ENCODE data around the gene TMEM131.

The TMEM131 gene

GRCh38 chr2:97728091-97728731 lies 267.5 kb downstream of the TMEM131 start:
- H2BK12ac ChIP-seq (ENCODE audit: low read length): no peak overlapping the region
- H3K4ac ChIP-seq (ENCODE audit: low read depth, low read length): no peak overlapping the region
- H3K27ac ChIP-seq (ENCODE audit: low read depth, low read length): no peak overlapping the region
- no peak overlapping the region for H3K4me2 ChIP-seq (ENCODE audit: low read length)
- no peak overlapping the region for H2AFZ ChIP-seq (ENCODE audit: insufficient read depth, low read length, poor library complexity)
- H3K14ac ChIP-seq (ENCODE audit: low read length): no peak overlapping the region
- H2BK120ac ChIP-seq (ENCODE audit: insufficient read depth, low read length, poor library complexity): no peak overlapping the region
- no peak overlapping the region for H2AK5ac ChIP-seq (ENCODE audit: low read length)
- no peak overlapping the region for H3K9ac ChIP-seq (ENCODE audit: low read length)
- no peak overlapping the region for H3K18ac ChIP-seq (ENCODE audit: low read length)
- no peaks in the 10 kb centered on the region for H3K36me3 ChIP-seq (ENCODE audit: control insufficient read depth in 1 of 2, insufficient read depth in 2 of 2, low read length in 2 of 2)
- DNase-seq: no peak
- H3K23ac ChIP-seq (ENCODE audit: low read length): no peak overlapping the region
- no CpG with 5 or more reads among the region's 12 CpGs for WGBS (ENCODE audit: extremely low coverage, insufficient coverage, insufficient read length)
- H4K12ac ChIP-seq (ENCODE audit: low read depth, low read length): no peak overlapping the region
- no peaks in the 10 kb centered on the region for H3K79me2 ChIP-seq (ENCODE audit: control insufficient read depth, insufficient read depth, low read length, poor library complexity)
- H4K8ac ChIP-seq (ENCODE audit: low read depth, low read length): no peak overlapping the region
- H3K79me1 ChIP-seq (ENCODE audit: low read length): no peaks in the 10 kb centered on the region
- H4K91ac ChIP-seq (ENCODE audit: low read depth, low read length): no peak overlapping the region
- H3K4me1 ChIP-seq (ENCODE audit: control insufficient read depth in 1 of 2, insufficient read depth in 2 of 2, low read length in 2 of 2): peaks cover 4% of the 10 kb centered on the region in 2 experiments
- H2BK5ac ChIP-seq (ENCODE audit: low read depth, low read length, poor library complexity): no peak overlapping the region
- no peaks in the 10 kb centered on the region for H3K27me3 ChIP-seq (ENCODE audit: insufficient read depth, low read length)
- H3K4me3 ChIP-seq (ENCODE audit: low read depth, low read length): no peak overlapping the region
- H3K9me3 ChIP-seq (ENCODE audit: insufficient read depth, low read depth, low read length): peaks cover 12% of the 10 kb centered on the region

GRCh38 chr2:97727296-97727695 lies 268.5 kb downstream of the TMEM131 start:
- DNase-seq: no peak
- H3K27me3 ChIP-seq (ENCODE audit: insufficient read depth, low read length): no peaks in the 10 kb centered on the region

GRCh38 chr2:97726261-97727064 lies 269.3 kb downstream of the TMEM131 start:
- no peak overlapping the region for H4K8ac ChIP-seq (ENCODE audit: low read depth, low read length)
- H3K4me2 ChIP-seq (ENCODE audit: low read length): no peak overlapping the region
- no peak overlapping the region for H2AFZ ChIP-seq (ENCODE audit: insufficient read depth, low read length, poor library complexity)
- no peak overlapping the region for H4K91ac ChIP-seq (ENCODE audit: low read depth, low read length)
- H3K9me3 ChIP-seq (ENCODE audit: insufficient read depth, low read depth, low read length): peaks cover 10% of the 10 kb centered on the region
- H3K79me2 ChIP-seq (ENCODE audit: control insufficient read depth, insufficient read depth, low read length, poor library complexity): no peaks in the 10 kb centered on the region
- no peak overlapping the region for H3K18ac ChIP-seq (ENCODE audit: low read length)
- no peak overlapping the region for H2BK5ac ChIP-seq (ENCODE audit: low read depth, low read length, poor library complexity)
- H2AK5ac ChIP-seq (ENCODE audit: low read length): no peak overlapping the region
- peaks cover 4% of the 10 kb centered on the region in 2 experiments for H3K4me1 ChIP-seq (ENCODE audit: control insufficient read depth in 1 of 2, insufficient read depth in 2 of 2, low read length in 2 of 2)
- H3K14ac ChIP-seq (ENCODE audit: low read length): no peak overlapping the region
- no peaks in the 10 kb centered on the region for H3K36me3 ChIP-seq (ENCODE audit: control insufficient read depth in 1 of 2, insufficient read depth in 2 of 2, low read length in 2 of 2)
- H3K4ac ChIP-seq (ENCODE audit: low read depth, low read length): no peak overlapping the region
- H4K12ac ChIP-seq (ENCODE audit: low read depth, low read length): no peak overlapping the region
- H3K27me3 ChIP-seq (ENCODE audit: insufficient read depth, low read length): no peaks in the 10 kb centered on the region
- no peak overlapping the region for H3K23ac ChIP-seq (ENCODE audit: low read length)
- H3K9ac ChIP-seq (ENCODE audit: low read length): no peak overlapping the region
- no peaks in the 10 kb centered on the region for H3K79me1 ChIP-seq (ENCODE audit: low read length)
- no peak overlapping the region for H3K27ac ChIP-seq (ENCODE audit: low read depth, low read length)
- no CpG with 5 or more reads among the region's 4 CpGs for WGBS (ENCODE audit: extremely low coverage, insufficient coverage, insufficient read length)
- no peak for DNase-seq
- no peak overlapping the region for H2BK120ac ChIP-seq (ENCODE audit: insufficient read depth, low read length, poor library complexity)
- H2BK12ac ChIP-seq (ENCODE audit: low read length): no peak overlapping the region
- no peak overlapping the region for H3K4me3 ChIP-seq (ENCODE audit: low read depth, low read length)

More at GRCh38 chr2:97727296-97727695, 268.5 kb downstream of the TMEM131 start:
- no peak overlapping the region for H2BK12ac ChIP-seq (ENCODE audit: low read length)
- H3K18ac ChIP-seq (ENCODE audit: low read length): no peak overlapping the region
- H3K4me3 ChIP-seq (ENCODE audit: low read depth, low read length): no peak overlapping the region
- no peak overlapping the region for H4K12ac ChIP-seq (ENCODE audit: low read depth, low read length)
- H3K27ac ChIP-seq (ENCODE audit: low read depth, low read length): no peak overlapping the region
- H2BK5ac ChIP-seq (ENCODE audit: low read depth, low read length, poor library complexity): no peak overlapping the region
- H3K79me2 ChIP-seq (ENCODE audit: control insufficient read depth, insufficient read depth, low read length, poor library complexity): no peaks in the 10 kb centered on the region
- peaks cover 12% of the 10 kb centered on the region for H3K9me3 ChIP-seq (ENCODE audit: insufficient read depth, low read depth, low read length)
- no peak overlapping the region for H2AFZ ChIP-seq (ENCODE audit: insufficient read depth, low read length, poor library complexity)
- peaks cover 4% of the 10 kb centered on the region in 2 experiments for H3K4me1 ChIP-seq (ENCODE audit: control insufficient read depth in 1 of 2, insufficient read depth in 2 of 2, low read length in 2 of 2)
- no peak overlapping the region for H3K4ac ChIP-seq (ENCODE audit: low read depth, low read length)
- H3K14ac ChIP-seq (ENCODE audit: low read length): no peak overlapping the region
- H3K36me3 ChIP-seq (ENCODE audit: control insufficient read depth in 1 of 2, insufficient read depth in 2 of 2, low read length in 2 of 2): no peaks in the 10 kb centered on the region
- H3K23ac ChIP-seq (ENCODE audit: low read length): no peak overlapping the region
- no peak overlapping the region for H3K4me2 ChIP-seq (ENCODE audit: low read length)
- H3K79me1 ChIP-seq (ENCODE audit: low read length): no peaks in the 10 kb centered on the region
- no peak overlapping the region for H4K8ac ChIP-seq (ENCODE audit: low read depth, low read length)
- H3K9ac ChIP-seq (ENCODE audit: low read length): no peak overlapping the region
- no peak overlapping the region for H2AK5ac ChIP-seq (ENCODE audit: low read length)
- WGBS (ENCODE audit: extremely low coverage, insufficient coverage, insufficient read length): no CpG with 5 or more reads among the region's 7 CpGs
- no peak overlapping the region for H2BK120ac ChIP-seq (ENCODE audit: insufficient read depth, low read length, poor library complexity)
- H4K91ac ChIP-seq (ENCODE audit: low read depth, low read length): no peak overlapping the region

DNA sequence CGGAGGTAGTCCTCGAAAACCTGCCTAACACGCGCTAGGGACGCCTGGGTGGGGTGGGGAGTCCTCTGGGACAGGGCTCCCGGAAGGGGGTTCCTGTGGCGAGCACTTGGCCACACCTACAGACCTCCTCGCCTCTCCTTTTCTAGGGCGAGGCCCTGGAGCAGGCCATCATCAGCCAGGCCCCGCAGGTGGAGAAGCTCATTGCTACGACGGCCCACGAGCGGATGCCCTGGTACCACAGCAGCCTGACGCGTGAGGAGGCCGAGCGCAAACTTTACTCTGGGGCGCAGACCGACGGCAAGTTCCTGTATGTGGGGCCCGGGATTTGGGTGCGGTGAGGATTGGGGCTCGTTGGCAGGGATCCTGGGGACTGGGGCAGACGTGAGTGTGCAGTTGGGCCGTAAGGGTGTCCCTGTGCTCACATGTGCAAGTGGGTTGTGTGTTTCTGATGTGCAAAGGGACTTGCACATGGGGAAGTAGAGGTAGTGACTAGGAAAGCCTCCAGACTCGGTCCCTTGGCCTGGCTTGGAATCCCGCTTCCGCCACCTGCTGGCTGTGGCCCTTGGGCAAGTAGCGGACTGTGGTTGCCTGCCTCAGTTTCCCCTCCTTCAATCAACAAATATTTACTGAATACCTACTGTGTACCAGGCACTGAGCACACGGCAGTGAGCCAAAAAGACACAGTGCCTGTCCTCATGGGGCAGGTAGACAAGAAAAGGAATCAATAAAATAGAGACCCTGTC lies 270.6 kb downstream of the TMEM131 start:
- Histone ChIP-seq H3K36me3 (ENCODE audit: control insufficient read depth in 1 of 2, insufficient read depth in 2 of 2, low read length in 2 of 2) (no peaks in the 10 kb centered on the region), H2BK5ac (ENCODE audit: low read depth, low read length, poor library complexity) (no peak overlapping the region), H4K8ac (ENCODE audit: low read depth, low read length) (no peak overlapping the region), H2AK5ac (ENCODE audit: low read length) (no peak overlapping the region), H3K79me1 (ENCODE audit: low read length) (no peaks in the 10 kb centered on the region), H3K27me3 (ENCODE audit: insufficient read depth, low read length) (no peaks in the 10 kb centered on the region), H2BK120ac (ENCODE audit: insufficient read depth, low read length, poor library complexity) (no peak overlapping the region), H3K9ac (ENCODE audit: low read length) (no peak overlapping the region), H4K12ac (ENCODE audit: low read depth, low read length) (no peak overlapping the region), H3K18ac (ENCODE audit: low read length) (no peak overlapping the region), H4K91ac (ENCODE audit: low read depth, low read length) (no peak overlapping the region), H3K79me2 (ENCODE audit: control insufficient read depth, insufficient read depth, low read length, poor library complexity) (no peaks in the 10 kb centered on the region), H3K4ac (ENCODE audit: low read depth, low read length) (no peak overlapping the region), H3K4me1 (ENCODE audit: control insufficient read depth in 1 of 2, insufficient read depth in 2 of 2, low read length in 2 of 2) (peaks cover 4% of the 10 kb centered on the region in 2 experiments), H3K4me3 (ENCODE audit: low read depth, low read length) (no peak overlapping the region), H3K4me2 (ENCODE audit: low read length) (no peak overlapping the region), H3K27ac (ENCODE audit: low read depth, low read length) (no peak overlapping the region), H3K9me3 (ENCODE audit: insufficient read depth, low read depth, low read length) (peaks cover 7% of the 10 kb centered on the region), H2AFZ (ENCODE audit: insufficient read depth, low read length, poor library complexity) (no peak overlapping the region), H2BK12ac (ENCODE audit: low read length) (no peak overlapping the region), H3K23ac (ENCODE audit: low read length) (no peak overlapping the region), H3K14ac (ENCODE audit: low read length) (no peak overlapping the region)
- no CpG with 5 or more reads among the region's 31 CpGs for WGBS (ENCODE audit: extremely low coverage, insufficient coverage, insufficient read length)
- no peak for DNase-seq
